Astrocyte (in vitro differentiated cells and primary cell): ENCODE results near the gene RAB2B.

Source experiments
- EZH2 ChIP-seq: IDR thresholded peaks from 2 replicates; pipeline ENCODE4 v1.6.1; 2012; ENCODE audit warnings: mild to moderate bottlenecking, low read length, inconsistent platforms; ENCODE audit not compliant: insufficient read depth
- TF ChIP-seq, protein P1 (sequence below): IDR thresholded peaks from 2 replicates; pipeline ENCODE4 v1.5.1; 2011; ENCODE audit warnings: low read depth, mild to moderate bottlenecking, inconsistent platforms, low read length, moderate library complexity; ENCODE audit not compliant: insufficient read depth

DNA sequence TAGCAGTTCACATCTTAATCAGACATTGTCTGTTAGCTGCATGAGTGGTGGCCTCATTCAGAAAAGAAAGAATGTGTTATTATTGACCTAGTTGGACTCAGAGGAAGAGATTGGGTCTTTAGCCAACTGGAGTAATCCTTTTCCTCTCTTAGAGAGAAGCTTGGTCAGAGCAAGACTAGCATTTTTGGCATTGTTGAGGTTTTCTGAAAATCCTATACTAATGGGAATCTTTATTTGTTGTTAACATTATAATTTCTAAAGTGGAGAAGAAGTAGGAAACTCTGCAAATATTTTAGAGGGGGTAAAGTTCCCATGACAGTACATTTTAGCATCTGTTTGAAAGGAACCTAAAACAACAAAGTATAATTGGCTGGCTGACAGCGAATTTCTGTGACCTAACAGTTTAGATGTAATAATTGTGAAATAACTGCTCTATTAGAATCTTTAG, 9.9 kb upstream of the RAB2B start:
- TF ChIP-seq, protein P1, sequence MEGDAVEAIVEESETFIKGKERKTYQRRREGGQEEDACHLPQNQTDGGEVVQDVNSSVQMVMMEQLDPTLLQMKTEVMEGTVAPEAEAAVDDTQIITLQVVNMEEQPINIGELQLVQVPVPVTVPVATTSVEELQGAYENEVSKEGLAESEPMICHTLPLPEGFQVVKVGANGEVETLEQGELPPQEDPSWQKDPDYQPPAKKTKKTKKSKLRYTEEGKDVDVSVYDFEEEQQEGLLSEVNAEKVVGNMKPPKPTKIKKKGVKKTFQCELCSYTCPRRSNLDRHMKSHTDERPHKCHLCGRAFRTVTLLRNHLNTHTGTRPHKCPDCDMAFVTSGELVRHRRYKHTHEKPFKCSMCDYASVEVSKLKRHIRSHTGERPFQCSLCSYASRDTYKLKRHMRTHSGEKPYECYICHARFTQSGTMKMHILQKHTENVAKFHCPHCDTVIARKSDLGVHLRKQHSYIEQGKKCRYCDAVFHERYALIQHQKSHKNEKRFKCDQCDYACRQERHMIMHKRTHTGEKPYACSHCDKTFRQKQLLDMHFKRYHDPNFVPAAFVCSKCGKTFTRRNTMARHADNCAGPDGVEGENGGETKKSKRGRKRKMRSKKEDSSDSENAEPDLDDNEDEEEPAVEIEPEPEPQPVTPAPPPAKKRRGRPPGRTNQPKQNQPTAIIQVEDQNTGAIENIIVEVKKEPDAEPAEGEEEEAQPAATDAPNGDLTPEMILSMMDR, result no peak
- TF ChIP-seq EZH2, result no peak
